H1 (cell line): ENCODE results near the gene NADK2. TPM values are rescaled to one million over a fixed set of nuclear protein-coding genes. Genes with fewer than 3 reads are reported as not detected.

Source experiments
- CTCF ChIA-PET: fragments of 300-600 bp; sonication (Branson Sonifier 250); formaldehyde crosslinking; loops from one replicate; lab custom pipeline; 2021; ENCODE audit not compliant: partially characterized antibody; lab: Charles Lee
- POLR2A ChIA-PET: fragments of 300-600 bp; sonication (Branson Sonifier 250); formaldehyde crosslinking; loops from one replicate; lab custom pipeline; 2021; ENCODE audit warnings: inconsistent platforms; ENCODE audit not compliant: partially characterized antibody; lab: Charles Lee
- DNase-seq, 2 experiments: peaks; one replicate each; pipeline versions ENCODE4 v3.0.0 to v3.0.0-alpha.2; 2010 to 2022; ENCODE audit warnings: low spot score in 2 of 2, low read depth in 1 of 2, mixed read lengths in 1 of 2
- FAIRE-seq: peaks from 2 replicates; lab custom pipeline; 2011; peaks lifted over from hg19 to GRCh38; lab: Jason Lieb, UNC
- H2AFZ ChIP-seq: 2 replicates; pipeline ENCODE4 v1.8.1; 2012; ENCODE audit warnings: low read length, inconsistent platforms
- H2AK5ac ChIP-seq: 2 replicates; pipeline ENCODE4 v1.6.1; 2013; ENCODE audit warnings: low read depth, low read length
- H2BK120ac ChIP-seq: replicated peaks from 2 replicates; pipeline ENCODE3; 2013; ENCODE audit warnings: low read depth, low read length, inconsistent platforms
- H2BK12ac ChIP-seq: 2 replicates; pipeline ENCODE4 v1.6.1; 2013; ENCODE audit warnings: low read depth, low read length
- H2BK15ac ChIP-seq: 2 replicates; pipeline ENCODE4 v1.6.1; 2013; ENCODE audit warnings: low read length
- H2BK20ac ChIP-seq: 2 replicates; pipeline ENCODE4 v1.6.1; 2013; ENCODE audit warnings: low read length
- H2BK5ac ChIP-seq: 2 replicates; pipeline ENCODE4 v1.6.1; 2013; ENCODE audit warnings: low read depth, low read length
- H3K14ac ChIP-seq: 2 replicates; pipeline ENCODE4 v1.6.1; 2013; ENCODE audit warnings: inconsistent platforms; ENCODE audit not compliant: insufficient read length
- H3K18ac ChIP-seq: 2 replicates; pipeline ENCODE4 v1.6.1; 2013; ENCODE audit warnings: low read length; ENCODE audit errors: extremely low read depth
- H3K23ac ChIP-seq: 2 replicates; pipeline ENCODE4 v1.6.1; 2013; ENCODE audit warnings: inconsistent platforms; ENCODE audit not compliant: insufficient read length
- H3K23me2 ChIP-seq: 2 replicates; pipeline ENCODE4 v1.6.1; 2013; ENCODE audit warnings: low read depth, low read length
- H3K27ac ChIP-seq: 2 replicates; pipeline ENCODE4 v1.6.1; 2011; ENCODE audit warnings: low read depth, low read length, inconsistent platforms
- H3K27me3 ChIP-seq, 4 experiments: replicated peaks in 1 of 4; 1 replicate in 1 of 4; 2 replicates in 3 of 4; pipeline versions ENCODE4 v1.6.1 to v1.8.1; 2011 to 2013; ENCODE audit warnings: low read length in 3 of 4, mild to moderate bottlenecking in 3 of 4, inconsistent platforms in 2 of 4, mixed read lengths in 2 of 4, moderate library complexity in 1 of 4; ENCODE audit not compliant: control insufficient read depth in 3 of 4, insufficient read depth in 3 of 4; ENCODE audit errors: extremely low read depth in 1 of 4
- H3K36me3 ChIP-seq, 4 experiments: 2 replicates each; pipeline versions ENCODE4 v1.6.1 to v1.8.1; 2011 to 2013; ENCODE audit warnings: mild to moderate bottlenecking in 4 of 4, low read length in 3 of 4, moderate library complexity in 2 of 4, control low read depth in 1 of 4, inconsistent platforms in 1 of 4; ENCODE audit not compliant: insufficient read depth in 4 of 4, control insufficient read depth in 2 of 4
- H3K4ac ChIP-seq: replicated peaks from 2 replicates; pipeline ENCODE3; 2013; ENCODE audit warnings: low read length, low read depth, mixed read lengths, inconsistent platforms; ENCODE audit not compliant: insufficient read length
- H3K4me1 ChIP-seq, 4 experiments: replicated peaks in 1 of 4; 1 replicate in 1 of 4; 2 replicates in 3 of 4; pipeline versions ENCODE4 v1.6.1 to v1.8.1; 2011 to 2013; ENCODE audit warnings: low read length in 3 of 4, inconsistent platforms in 2 of 4, mixed read lengths in 1 of 4; ENCODE audit not compliant: insufficient read depth in 4 of 4, control insufficient read depth in 3 of 4
- H3K4me2 ChIP-seq, 2 experiments: 2 replicates each; pipeline versions ENCODE4 v1.6.1 to v1.8.1; 2011 to 2013; ENCODE audit warnings: low read depth in 2 of 2, low read length in 2 of 2, control low read depth in 1 of 2, inconsistent platforms in 1 of 2, mild to moderate bottlenecking in 1 of 2; ENCODE audit not compliant: insufficient read depth in 1 of 2
- H3K4me3 ChIP-seq, 4 experiments: fragments of 200-600, 300-600 bp in 1 of 4; sonication (generic), shearing (Covaris generic), sonication (Bioruptor Twin) in 1 of 4; 2 replicates each; pipeline versions ENCODE4 v1.5.1 to v1.8.1; 2011 to 2016; ENCODE audit warnings: low read length in 4 of 4, low read depth in 3 of 4, control low read depth in 2 of 4, inconsistent platforms in 2 of 4, mild to moderate bottlenecking in 2 of 4, mixed read lengths in 1 of 4, moderate library complexity in 1 of 4; ENCODE audit not compliant: insufficient read depth in 2 of 4; ENCODE audit errors: extremely low read depth in 1 of 4
- H3K56ac ChIP-seq: replicated peaks from 2 replicates; pipeline ENCODE3; 2013; ENCODE audit warnings: low read depth, mild to moderate bottlenecking, mixed read lengths, low read length, inconsistent platforms; ENCODE audit not compliant: insufficient read length
- H3K79me1 ChIP-seq: 2 replicates; pipeline ENCODE4 v1.6.1; 2013; ENCODE audit warnings: low read depth, low read length, control low read depth
- H3K79me2 ChIP-seq, 2 experiments: 2 replicates each; pipeline versions ENCODE4 v1.6.1 to v1.8.1; 2012 to 2013; ENCODE audit warnings: low read length in 2 of 2, mild to moderate bottlenecking in 2 of 2, inconsistent platforms in 1 of 2; ENCODE audit not compliant: insufficient read depth in 2 of 2, control insufficient read depth in 1 of 2
- H3K9ac ChIP-seq, 4 experiments: replicated peaks in 1 of 4; 1 replicate in 1 of 4; 2 replicates in 3 of 4; pipeline versions ENCODE4 v1.6.1 to v1.8.1; 2011 to 2013; ENCODE audit warnings: low read depth in 3 of 4, low read length in 3 of 4, control low read depth in 2 of 4, mild to moderate bottlenecking in 2 of 4, moderate library complexity in 2 of 4, inconsistent platforms in 1 of 4; ENCODE audit errors: extremely low read depth in 1 of 4
- H3K9me3 ChIP-seq, 2 experiments: 2 replicates each; pipeline versions ENCODE4 v1.6.1 to v1.8.1; 2012 to 2013; ENCODE audit warnings: mild to moderate bottlenecking in 2 of 2, moderate library complexity in 2 of 2, control low read depth in 1 of 2, inconsistent platforms in 1 of 2, low read depth in 1 of 2, low read length in 1 of 2, mixed read lengths in 1 of 2; ENCODE audit not compliant: insufficient read depth in 2 of 2
- H4K20me1 ChIP-seq, 2 experiments: replicated peaks in 1 of 2; 2 replicates each; pipeline versions ENCODE3 to v1.8.1; 2011 to 2013; ENCODE audit warnings: inconsistent platforms in 2 of 2, low read length in 2 of 2, mild to moderate bottlenecking in 1 of 2; ENCODE audit not compliant: insufficient read depth in 2 of 2, control insufficient read depth in 1 of 2
- H4K5ac ChIP-seq: 2 replicates; pipeline ENCODE4 v1.6.1; 2013; ENCODE audit warnings: low read length, low read depth, mixed read lengths, inconsistent platforms; ENCODE audit not compliant: insufficient read length
- H4K8ac ChIP-seq: 2 replicates; pipeline ENCODE4 v1.8.0; 2013; ENCODE audit warnings: mild to moderate bottlenecking, moderate library complexity, low read length, inconsistent platforms; ENCODE audit not compliant: insufficient read depth; ENCODE audit errors: extremely low read depth
- H4K91ac ChIP-seq: replicated peaks from 2 replicates; pipeline ENCODE3; 2013; ENCODE audit warnings: low read length, mixed read lengths, inconsistent platforms; ENCODE audit not compliant: insufficient read length
- ATF2 ChIP-seq: IDR thresholded peaks from 2 replicates; pipeline ENCODE4 v1.6.1; 2012; ENCODE audit warnings: low read length, inconsistent platforms
- CBX5 ChIP-seq: fragments of 300-800, 300-1000 bp; sonication (generic); IDR thresholded peaks from 2 replicates; pipeline ENCODE4 v1.7.1; 2016; ENCODE audit warnings: antibody characterized with exemption, low read length, low read depth
- E2F6 ChIP-seq: IDR thresholded peaks from 2 replicates; pipeline ENCODE4 v1.6.1; 2012; ENCODE audit warnings: inconsistent platforms
- EP300 ChIP-seq, 2 experiments: IDR thresholded peaks; 1 replicate in 1 of 2; 2 replicates in 1 of 2; pipeline ENCODE4 v1.6.1; 2011 to 2012; ENCODE audit warnings: low read depth in 2 of 2, low read length in 2 of 2, mild to moderate bottlenecking in 2 of 2, borderline replicate concordance in 1 of 2, inconsistent platforms in 1 of 2, moderate library complexity in 1 of 2
- HDAC2 ChIP-seq, 2 experiments: fragments of 300-600 bp in 1 of 2; sonication (generic) in 1 of 2; IDR thresholded peaks; 2 replicates each; pipeline ENCODE4 v1.6.1; 2011 to 2012; ENCODE audit warnings: low read depth in 2 of 2, low read length in 2 of 2, mild to moderate bottlenecking in 2 of 2, moderate library complexity in 2 of 2, borderline replicate concordance in 1 of 2, inconsistent platforms in 1 of 2
- NRF1 ChIP-seq: IDR thresholded peaks from 2 replicates; pipeline ENCODE4 v1.6.1; 2011; ENCODE audit warnings: mild to moderate bottlenecking, low read depth, low read length, improper control_type of control experiment
- POLR2AphosphoS5 ChIP-seq: IDR thresholded peaks from 2 replicates; pipeline ENCODE4 v1.6.1; 2011; ENCODE audit warnings: low read depth, low read length
- POU5F1 ChIP-seq: IDR thresholded peaks from 2 replicates; pipeline ENCODE4 v1.6.1; 2011; ENCODE audit warnings: low read depth, mild to moderate bottlenecking, low read length, moderate library complexity
- TAF1 ChIP-seq: IDR thresholded peaks from 2 replicates; pipeline ENCODE4 v1.6.1; 2011; ENCODE audit warnings: mild to moderate bottlenecking, low read depth, low read length
- TAF7 ChIP-seq: optimal IDR thresholded peaks from 2 replicates; pipeline ENCODE3; 2011; ENCODE audit warnings: low read depth, mild to moderate bottlenecking, inconsistent platforms, low read length, moderate library complexity, borderline replicate concordance
- YY1 ChIP-seq: IDR thresholded peaks from 2 replicates; pipeline ENCODE4 v1.6.1; 2011; ENCODE audit warnings: low read depth, mild to moderate bottlenecking, low read length
- ZNF274 ChIP-seq: IDR thresholded peaks from 2 replicates; pipeline ENCODE4 v1.7.0; 2012; ENCODE audit warnings: low read length, borderline replicate concordance; ENCODE audit errors: extremely low read depth
- WGBS, 2 experiments: shearing (Covaris generic) in 1 of 2; methylation state at CpG; one replicate each; pipeline versions ENCODE4 v1.1.6 to v1.1.7; 2013 to 2015; ENCODE audit warnings: low lambda C conversion rate in 2 of 2, mixed read lengths in 2 of 2, inconsistent platforms in 1 of 2, low coverage in 1 of 2, missing lambda C conversion rate in 1 of 2; ENCODE audit not compliant: insufficient replicate concordance in 2 of 2, insufficient coverage in 1 of 2, insufficient read length in 1 of 2; ENCODE audit errors: extremely low coverage in 1 of 2, missing lambda C conversion rate in 1 of 2; 5-methylcytosine and 5-hydroxymethylcytosine counted together
- polyA plus RNA-seq, 7 experiments: library from polyadenylated mRNA; depleted of rRNA in 3 of 7; stranded (reverse) in 5 of 7; unstranded in 2 of 7; fragments of >200 nt in 5 of 7; fragments of 200-250 nt in 2 of 7; gene quantifications; 1 replicate in 5 of 7; 2 replicates in 1 of 7; 4 replicates in 1 of 7; pipeline versions ENCODE4 v1.2.1 to v1.2.3, GENCODE V29; 2011 to 2013; ENCODE audit warnings: missing spikeins in 2 of 7, mixed read lengths in 2 of 7
- total RNA-seq: library from RNA; stranded (reverse); fragmentation: NEBNext Ultra II Directional; extraction: Animal tissue kit (Norgen Biotek cat#: 25700); gene quantifications from 2 replicates; pipeline ENCODE4 v1.2.1, GENCODE V29; 2021

NADK2 gene
- total and polyA plus RNA-seq, 2 of the 8 experiments (the other 6 are each of a cell fraction or from before 2014, with no cell fraction given): 3.4 to 16.1 TPM

GRCh38 chr5:36200513-36200912 is 41.2 kb downstream of the NADK2 start:
- no peak overlapping the region for H3K4me2 ChIP-seq
- H2BK15ac ChIP-seq: no peak overlapping the region
- no peak overlapping the region for H2BK5ac ChIP-seq
- 87% methylated on average over 4 of the region's 4 CpGs; no CpG with 5 or more reads in 1 of the 2 experiments for WGBS, 2 experiments
- H3K23ac ChIP-seq: no peak overlapping the region
- no peaks in the 10 kb centered on the region for H4K20me1 ChIP-seq
- FAIRE-seq (no peak), DNase-seq (no peak)
- H3K4me3 ChIP-seq: no peak overlapping the region
- H3K36me3 ChIP-seq: peaks cover 0 to 13% (median 0%) of the 10 kb centered on the region in 4 experiments; a peak in 1 of 8 replicates
- no peak overlapping the region for H3K27ac ChIP-seq
- no peak overlapping the region for H3K9ac ChIP-seq
- no peak overlapping the region for H3K4ac ChIP-seq
- no peaks in the 10 kb centered on the region for H3K27me3 ChIP-seq
- H2BK12ac ChIP-seq: no peak overlapping the region
- no peak overlapping the region for H2BK20ac ChIP-seq
- ChIA-PET POLR2A (no interaction called here), CTCF (interaction anchor here (2.3 kb wide), 1 partner anchor 122 kb away, joined by 5 read pairs; no protein-coding TSS in a partner anchor)
- no peaks in the 10 kb centered on the region for H3K4me1 ChIP-seq
- H3K79me2 ChIP-seq: no peaks in the 10 kb centered on the region
- H3K18ac ChIP-seq: no peak overlapping the region
- no peak overlapping the region for H2BK120ac ChIP-seq
- no peak overlapping the region for H3K14ac ChIP-seq
- H4K8ac ChIP-seq: no peak overlapping the region
- H2AFZ ChIP-seq: no peak overlapping the region
- no peaks in the 10 kb centered on the region for H3K79me1 ChIP-seq
- no peaks in the 10 kb centered on the region for H3K23me2 ChIP-seq
- no peak overlapping the region for H4K91ac ChIP-seq
- H3K9me3 ChIP-seq: no peaks in the 10 kb centered on the region
- H4K5ac ChIP-seq: no peak overlapping the region
- H2AK5ac ChIP-seq: no peak overlapping the region
- no peak overlapping the region for H3K56ac ChIP-seq
- TF ChIP-seq CBX5: no peak
- TF ChIP-seq E2F6: no peak
- TF ChIP-seq TAF1: no peak
- no peak for TF ChIP-seq POLR2AphosphoS5
- no peak for TF ChIP-seq ATF2
- TF ChIP-seq YY1: no peak
- no peak for TF ChIP-seq NRF1
- TF ChIP-seq POU5F1: no peak
- no peak for TF ChIP-seq EP300 (IDR thresholded peaks at IDR 0.05; ENCODE audit: borderline replicate concordance in 1 of 2, low read depth in 2 of 2, low read length in 2 of 2)
- no peak for TF ChIP-seq HDAC2 (IDR thresholded peaks at IDR 0.05; ENCODE audit: borderline replicate concordance in 1 of 2, low read depth in 2 of 2, low read length in 2 of 2)
- TF ChIP-seq ZNF274: no peak
- no peak for TF ChIP-seq TAF7
